CD4-positive, alpha-beta T cell treated with Interleukin-4 for 1 hour (primary cell): Measurements from ENCODE around the gene PABPC1L.
"Not testable (repeated sequence)": the region's sequence is repeated elsewhere in the genome, so short reads cannot be mapped to it uniquely, and the experiment has no call there.

Source experiments
- DNase-seq, 2 donors: peaks; one replicate each; pipeline ENCODE4 v3.0.0-alpha.2; 2020 to 2022

Gene PABPC1L

DNA sequence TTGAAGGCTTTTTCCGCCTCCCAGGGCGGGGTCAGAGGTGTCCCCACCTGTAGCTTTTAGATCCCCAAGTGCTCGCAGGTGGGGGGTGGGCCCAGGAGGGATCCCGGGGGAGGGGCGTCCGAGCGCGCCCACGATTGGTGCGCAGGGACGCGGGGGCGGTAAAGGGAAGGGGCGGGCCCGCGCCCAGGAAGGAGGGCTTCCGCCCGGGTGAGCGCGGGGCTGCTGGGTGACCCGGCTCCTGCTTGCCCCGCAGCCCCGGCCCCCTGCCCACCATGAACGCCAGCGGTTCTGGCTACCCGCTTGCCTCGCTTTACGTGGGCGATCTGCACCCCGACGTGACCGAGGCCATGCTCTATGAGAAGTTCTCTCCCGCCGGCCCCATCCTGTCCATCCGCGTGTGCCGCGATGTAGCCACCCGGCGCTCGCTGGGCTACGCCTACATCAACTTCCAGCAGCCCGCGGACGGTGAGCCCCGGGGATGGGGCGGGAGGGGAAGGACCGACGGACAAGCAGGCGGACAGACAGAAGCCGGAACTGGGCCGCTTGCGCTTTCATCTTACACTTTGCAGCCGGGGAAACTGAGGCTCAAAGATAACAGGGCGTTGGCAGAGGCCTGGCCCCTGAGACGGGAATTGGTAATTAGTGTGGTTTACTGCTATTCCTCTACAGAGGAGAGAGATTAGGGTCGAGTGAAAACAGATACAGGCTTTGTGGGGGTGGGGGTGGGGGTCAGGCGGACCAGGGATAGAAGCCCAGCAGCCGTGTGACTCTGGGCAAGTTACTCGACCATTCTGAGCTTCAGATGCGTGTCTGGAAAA, at the start of gene PABPC1L:
TSS of gene PABPC1L (plus strand) at position 189 of the 818 bp plus-strand sequence. CDS start at position 273, 84 bp downstream.
- peak; percentile 77 to 79 for DNase-seq

DNA sequence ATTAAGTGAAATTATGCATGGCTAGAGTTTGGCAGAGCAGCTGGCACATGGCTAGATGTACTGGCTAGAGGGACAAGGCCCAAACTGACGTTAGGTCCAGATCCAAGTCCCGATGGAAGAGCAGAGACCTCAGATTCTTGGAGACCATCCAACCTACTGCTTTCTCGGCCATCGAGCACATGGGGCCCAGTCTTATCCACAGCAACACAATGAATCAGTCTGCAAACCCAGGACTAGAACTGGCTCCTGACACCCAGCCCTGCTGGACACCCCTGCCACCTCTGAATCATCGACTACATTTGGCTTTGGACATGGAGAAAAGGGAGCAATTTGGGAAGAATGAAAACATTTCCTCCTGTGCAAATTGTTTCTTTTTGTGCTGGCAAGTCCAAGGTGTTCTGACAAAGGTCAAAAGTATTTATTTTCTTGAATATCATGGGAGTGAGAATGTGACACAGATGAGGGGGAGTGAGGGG, 48.3 kb upstream of the PABPC1L start:
- no peak for DNase-seq

DNA sequence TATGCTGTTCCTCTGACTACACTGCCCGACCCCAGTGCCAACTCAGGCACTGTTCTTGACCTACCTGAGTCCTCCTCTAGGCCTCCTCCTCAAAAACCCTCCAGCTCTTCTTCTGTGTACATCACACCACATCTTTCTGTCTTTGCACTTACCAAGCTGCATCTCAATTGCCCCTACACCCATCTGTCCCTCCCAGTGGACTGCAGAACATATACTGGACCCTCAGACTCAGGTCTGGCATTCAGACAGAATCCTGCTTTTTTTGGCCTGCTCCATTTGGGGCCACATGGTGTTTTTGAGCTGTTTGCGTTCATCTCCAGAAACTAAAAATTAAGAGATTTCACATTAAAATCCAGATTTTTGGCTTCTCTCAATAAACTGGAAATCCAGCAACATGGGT, 47.6 kb upstream of the PABPC1L start:
- no peak for DNase-seq

DNA sequence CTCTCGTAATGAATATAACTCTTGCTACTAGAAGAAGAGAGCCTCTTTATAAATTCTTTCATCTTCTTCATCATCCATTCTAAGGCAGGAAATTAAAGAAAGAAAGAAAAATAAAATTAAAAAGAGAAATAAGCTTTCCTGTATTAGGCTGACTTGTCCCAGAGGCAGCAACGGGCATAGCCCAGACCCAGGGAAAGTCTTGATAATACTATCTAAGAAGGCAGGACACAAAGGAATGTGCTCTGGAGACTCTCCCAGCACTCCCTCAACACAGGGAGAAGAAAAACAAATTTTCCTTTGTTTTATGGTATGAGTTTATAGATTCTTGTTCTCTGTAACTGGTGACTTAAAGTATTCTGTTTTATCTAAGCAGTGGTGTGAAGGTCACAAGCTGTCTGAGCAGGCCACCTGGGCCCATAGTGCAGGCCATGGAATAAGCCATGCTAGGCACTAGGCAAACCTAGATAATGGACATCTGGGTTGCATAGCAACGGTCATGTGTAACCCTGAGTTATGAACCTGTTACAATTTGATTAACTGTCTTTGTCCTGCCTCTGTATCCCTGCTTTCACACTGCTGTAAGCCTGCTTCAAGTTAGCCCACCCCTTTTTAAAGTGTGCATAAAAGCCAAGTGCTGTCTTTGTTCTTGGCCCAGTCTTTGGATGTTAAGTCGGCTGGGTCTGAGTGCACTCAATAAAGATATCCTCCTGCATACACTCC, 46.3 kb upstream of the PABPC1L start:
- DNase-seq = not testable (repeated sequence)

DNA sequence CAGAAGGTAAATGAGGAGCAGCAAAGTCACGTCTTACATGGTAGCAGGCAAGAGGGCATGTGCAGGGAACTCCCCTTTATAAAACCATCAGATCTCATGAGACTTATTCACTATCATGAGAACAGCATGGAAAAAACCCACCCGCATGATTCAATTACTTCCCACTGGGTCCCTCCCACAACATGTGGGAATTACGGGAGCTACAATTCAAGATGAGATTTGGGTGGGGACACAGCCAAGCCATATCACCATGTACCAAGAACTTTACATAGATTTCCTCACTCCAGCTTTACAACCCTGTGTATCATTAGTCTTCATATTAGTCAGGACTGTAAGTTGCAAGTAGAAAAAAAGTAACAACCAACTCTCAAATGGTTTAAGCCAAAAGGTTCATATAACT, 45.4 kb upstream of the PABPC1L start:
- DNase-seq = not testable (repeated sequence)

DNA sequence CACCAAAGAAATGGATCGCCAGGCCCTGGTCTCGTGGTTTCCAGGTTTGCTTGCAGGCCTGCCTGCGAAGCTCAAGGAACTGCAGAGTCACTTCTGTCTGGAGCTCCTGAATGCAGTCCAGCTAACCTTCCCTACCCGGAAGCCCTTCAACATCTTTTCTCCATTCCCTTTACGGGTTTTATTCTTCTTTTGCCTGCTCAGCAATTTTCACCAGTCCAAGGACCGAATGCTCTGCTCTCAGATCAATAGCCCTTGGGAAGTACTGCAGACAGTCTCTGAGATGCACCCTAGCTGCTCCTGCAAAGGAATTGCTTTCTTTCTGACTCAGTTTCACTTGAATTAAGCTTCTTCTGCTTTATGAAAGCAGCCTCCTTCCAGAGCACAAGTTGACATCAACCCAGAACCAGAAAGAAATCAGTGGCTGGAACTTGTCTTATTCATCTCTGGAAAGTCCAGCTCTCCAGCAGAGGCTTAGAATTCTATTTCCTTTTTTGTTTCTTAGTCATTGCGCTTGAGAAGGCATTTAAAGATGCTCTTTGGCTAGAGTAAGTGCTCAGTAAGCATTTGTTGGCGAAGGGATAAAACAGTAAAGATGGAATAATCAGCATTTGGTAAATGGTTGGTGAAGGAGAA, 43.0 kb upstream of the PABPC1L start:
- DNase-seq = no peak

DNA sequence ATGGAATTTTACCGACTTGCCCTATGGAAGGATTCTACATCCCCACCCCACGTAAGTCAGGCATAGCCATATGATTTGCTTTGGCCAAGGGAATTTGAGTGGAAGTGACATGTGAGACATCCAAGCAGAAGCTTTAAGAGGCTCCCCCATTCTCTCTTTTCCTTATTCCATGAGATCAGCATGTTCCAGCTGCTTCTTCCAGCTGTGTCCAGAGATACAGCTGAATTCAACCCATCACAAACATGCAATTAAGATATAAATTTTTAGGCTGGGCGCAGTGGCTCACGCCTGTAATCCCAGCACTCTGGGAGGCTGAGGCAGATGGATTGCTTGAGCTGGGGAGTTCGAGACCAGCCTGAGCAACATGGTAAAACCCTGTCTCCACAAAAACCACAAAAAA, 40.4 kb upstream of the PABPC1L start:
- DNase-seq = no peak

DNA sequence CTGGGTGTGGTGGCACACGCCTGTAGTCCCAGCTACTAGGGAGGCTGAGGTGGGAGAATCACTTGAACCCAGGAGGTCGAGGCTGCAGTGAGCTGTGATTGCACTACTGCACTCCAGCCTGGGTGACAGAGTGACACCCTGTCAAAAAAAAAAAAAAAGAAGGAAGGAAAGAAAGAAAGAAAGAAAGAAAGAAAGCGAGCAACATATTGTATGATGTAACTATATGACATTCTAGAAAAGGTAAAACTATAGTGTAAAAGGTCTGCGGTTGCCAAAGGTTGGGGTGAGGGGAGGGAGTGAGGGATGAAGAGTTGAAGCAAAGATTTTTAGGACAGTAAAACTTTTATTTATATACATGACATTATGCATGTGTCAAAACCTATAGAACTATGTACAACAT, 27.5 kb upstream of the PABPC1L start:
- DNase-seq = not testable (repeated sequence)

DNA sequence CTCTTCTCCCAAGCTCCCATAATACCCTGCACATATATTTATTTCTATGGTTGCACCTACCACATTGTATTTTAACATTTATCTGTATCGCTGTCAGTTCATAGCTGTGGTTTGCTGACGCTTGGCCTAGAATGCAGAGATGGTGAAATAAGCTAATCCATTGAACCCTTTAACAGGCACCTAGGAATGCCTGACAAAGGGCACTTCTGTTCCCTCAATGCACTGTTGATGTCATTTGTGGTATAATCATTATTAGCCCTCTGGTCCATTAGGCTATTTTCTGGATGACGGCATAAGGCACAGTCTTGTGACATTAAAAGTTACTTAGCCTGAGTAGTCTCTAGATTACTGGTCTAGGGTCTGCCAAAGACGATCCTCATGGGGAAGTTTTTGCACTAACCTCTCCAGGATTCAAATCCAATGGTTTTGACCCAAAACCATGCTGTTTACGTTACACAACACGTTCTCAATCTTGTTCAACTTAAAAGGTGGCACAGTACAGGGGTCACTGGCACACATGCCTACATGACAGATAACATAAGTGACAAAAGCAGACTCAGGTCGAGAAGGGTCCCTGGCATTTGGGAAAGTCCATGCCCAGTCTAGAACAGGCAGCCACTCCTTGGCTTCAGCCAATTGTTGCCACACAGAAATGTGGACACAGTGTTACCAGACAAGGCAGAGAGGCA, 26.5 kb upstream of the PABPC1L start:
- no peak for DNase-seq

DNA sequence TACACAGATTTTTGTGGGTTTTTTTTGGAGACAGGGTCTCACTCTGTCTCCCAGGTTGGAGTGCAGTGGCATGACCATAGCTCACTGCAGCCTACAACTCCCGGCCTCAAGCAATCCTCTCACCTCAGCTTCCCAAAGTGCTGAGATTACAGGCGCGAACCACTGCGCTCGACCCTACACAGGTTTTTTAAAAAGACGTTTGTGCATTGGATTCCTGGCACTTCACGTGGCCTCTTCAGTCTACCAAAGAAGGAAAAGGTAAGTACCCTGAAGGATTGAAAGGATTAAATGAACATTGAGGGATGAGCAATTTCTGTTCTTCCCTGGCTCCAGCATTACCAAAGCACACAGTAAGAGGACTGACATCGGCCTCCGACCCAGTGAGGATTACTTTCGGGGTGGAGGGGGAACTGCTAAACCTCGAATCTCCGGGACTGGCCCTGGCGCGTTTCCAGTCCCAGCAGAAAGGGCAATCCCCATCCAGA, 24.9 kb upstream of the PABPC1L start:
- DNase-seq = no peak

DNA sequence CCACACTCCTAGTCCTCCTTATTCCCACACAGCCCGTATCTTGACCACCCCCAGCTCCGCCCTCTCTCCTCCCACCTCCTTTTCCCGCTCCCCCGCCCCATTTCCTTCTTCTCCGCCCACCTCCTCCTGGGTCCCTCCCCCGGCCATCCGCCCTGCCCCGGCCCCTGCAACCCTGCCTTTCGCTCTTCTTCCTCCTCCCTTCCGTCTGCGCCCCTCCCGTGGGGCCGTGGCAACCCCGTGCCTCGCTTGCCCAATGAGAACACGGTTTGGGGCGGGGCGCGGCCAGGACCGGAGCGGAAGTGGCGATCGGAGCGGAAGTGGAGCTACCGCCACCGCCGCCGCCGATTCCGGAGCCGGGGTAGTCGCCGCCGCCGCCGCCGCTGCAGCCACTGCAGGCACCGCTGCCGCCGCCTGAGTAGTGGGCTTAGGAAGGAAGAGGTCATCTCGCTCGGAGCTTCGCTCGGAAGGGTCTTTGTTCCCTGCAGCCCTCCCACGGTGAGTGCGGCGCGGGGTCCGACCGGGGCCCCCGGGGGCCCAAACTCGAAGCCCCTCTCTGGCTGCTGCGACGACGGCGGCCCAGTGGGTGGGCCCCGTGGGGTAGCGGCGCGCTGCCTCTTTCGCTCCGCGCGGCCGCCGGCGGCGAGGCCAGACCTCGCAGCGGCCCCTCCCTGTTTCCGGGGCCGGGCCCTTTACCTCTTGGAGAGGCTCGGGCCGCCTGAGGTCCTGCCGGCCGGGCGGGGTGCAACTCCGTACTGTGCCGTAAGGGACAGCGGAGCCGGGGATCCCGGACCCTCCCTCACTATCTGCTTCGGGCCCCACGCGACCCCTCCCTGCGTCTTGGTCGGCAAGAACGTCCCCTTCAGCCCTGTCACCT, 24.2 kb upstream of the PABPC1L start, which contains the start of gene YWHAB:
TSS of gene YWHAB (plus strand) at position 314 of the 874 bp plus-strand sequence. CDS start 15,829 bp downstream, outside the sequence.
- DNase-seq = peak; percentile 97

DNA sequence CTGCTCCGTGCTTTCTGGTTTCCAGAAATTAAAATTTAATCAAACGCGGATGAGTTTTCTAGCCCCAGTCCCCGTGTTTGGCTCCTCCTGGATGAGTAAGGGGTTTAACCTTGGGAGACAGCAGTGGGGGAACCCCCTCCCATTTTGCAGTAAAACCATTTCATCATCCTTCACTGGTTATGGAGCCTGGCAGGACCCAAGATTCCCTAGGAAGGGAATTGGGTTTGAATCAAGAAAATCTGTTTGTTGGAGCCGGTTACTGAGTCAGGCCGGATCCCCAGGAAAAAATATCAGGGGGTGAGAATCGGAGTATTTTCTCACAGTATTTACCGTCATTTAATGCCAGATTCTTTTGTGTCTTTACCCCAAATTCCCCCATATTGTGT, 23.6 kb upstream of the PABPC1L start:
- DNase-seq = no peak

DNA sequence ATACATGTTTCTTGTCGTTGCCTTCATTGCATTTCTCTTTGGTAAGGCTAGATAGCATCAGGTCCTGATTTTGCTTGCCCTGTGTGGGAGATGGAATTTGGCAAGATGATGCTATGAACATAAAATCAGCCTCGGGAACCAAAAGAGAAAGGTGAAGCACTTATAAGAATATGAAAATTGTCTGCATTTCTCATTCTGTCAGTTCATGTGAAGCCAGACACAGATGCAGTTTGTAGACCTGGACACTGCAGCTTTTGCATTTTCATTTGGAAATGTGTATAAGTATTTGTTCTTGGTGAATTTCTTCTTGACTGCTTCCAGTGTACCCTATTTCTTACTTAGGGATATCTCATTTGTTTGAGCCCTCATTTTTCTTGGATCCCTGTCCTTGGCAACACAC, 23.0 kb upstream of the PABPC1L start:
- DNase-seq = no peak

DNA sequence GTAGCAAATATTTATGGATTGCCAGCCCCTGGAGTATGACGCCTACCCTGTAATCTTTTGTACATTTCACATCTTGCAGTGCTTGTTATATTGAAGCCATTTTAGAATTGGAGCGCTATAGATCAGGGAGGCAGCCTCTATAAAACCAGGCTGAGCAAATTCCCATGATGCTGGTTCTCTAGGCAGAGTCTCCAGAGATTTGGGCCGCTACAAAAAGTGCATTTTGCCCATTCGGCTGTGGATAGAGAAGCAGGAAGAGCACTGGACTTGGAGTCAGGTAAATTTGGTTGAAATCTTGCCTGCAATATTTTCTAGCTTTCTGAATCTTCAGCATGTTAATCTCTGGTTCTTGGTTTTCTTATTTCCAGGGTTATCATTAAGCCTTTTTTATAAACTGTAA, 22.4 kb upstream of the PABPC1L start:
- DNase-seq = no peak

DNA sequence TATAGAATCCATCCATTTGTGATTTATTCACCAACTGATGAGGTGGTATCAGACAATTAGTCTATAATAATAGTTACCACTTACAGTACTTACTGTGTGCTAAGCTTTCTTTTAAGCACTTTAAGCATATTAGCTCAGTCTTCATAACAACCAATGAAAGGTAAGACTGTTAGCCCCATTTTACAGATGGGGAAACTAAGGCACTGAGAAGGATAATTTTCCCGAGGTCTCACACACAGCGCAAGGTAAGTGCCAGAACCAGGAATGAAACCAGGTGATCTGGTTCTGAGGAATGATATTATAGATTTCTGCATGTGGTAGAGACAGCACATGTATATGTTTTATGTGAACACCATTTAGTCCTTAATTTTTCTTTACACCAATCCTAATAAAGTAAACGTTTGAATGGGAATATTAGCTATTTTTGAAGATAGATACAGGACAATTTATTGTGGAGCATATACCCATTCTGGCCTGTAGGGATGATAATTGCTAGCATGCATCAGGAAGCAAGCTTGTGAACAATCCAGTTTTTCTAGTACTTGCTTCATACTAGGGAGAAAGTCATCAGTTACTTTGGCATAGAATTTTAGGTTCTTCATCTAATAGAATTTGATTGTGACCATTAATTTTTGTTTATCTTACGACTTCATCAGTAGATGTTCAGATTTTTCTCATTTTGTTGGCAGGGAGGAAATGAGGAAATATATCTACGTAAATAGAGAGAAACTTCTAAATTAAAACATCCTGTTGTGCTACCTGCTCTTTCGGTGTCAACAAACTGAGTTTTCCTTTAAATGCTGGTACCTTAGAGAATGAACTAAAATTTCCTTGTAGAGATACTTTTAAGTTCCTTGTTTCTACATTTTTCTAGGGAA, 21.4 kb upstream of the PABPC1L start:
- DNase-seq = peak in 1 of 2 donors; percentile 35

DNA sequence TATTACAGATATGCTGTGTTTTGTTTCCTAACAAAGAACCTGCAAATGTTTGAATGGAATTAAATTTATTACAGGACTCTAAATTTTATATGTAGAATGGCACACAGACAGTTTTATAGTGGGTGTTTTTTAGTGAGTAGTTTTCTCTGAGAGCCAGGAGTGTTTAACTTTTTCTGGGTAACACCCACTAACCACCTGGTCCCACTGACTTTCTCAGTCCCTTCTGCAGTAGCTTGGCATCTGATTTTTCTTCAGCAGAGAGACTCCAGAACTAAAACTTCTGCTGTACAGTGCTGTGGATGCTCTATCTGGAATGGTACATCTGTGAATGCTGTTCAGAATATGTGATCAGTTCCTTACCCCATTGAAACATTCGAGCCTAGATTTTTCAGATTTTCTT, 18.0 kb upstream of the PABPC1L start:
- DNase-seq = no peak

DNA sequence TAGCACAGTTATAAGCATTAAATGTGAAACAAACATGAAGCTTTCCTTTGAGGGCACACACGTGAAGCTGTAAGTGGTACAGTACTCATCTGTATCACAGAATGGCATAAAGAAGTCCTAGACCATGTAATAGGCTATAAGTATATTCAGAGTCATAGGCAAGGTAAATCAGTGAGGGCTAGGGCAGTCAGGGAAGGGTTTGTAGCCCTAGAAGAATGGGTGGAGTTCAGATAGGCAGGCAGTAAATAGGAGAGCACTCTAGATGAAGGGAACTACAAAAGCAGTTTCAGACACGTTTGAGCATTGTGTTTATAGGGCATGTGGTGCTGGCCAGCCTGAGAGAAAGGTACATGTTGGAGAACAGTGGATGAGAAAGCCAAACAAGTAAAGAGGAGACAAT, 14.9 kb upstream of the PABPC1L start:
- no peak for DNase-seq

DNA sequence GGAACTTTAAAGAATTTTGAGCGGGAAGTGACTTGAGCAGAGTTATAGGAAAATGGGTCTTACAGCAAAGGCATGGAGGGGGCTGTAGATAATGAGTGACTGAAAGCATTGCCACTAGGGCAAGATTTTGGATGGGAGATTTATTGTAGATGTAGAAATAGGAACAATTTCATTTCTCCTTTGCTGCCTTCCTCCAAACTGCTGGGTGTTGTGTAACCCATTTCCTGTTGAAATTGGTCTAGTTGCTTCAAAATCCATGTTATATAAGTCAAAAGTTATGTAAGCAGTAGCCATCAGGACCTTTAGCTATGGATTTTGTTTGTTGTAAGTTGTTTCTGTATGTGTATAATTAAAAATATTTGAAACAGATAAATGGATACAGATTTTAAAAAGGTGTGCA, 13.3 kb upstream of the PABPC1L start:
- no peak for DNase-seq

DNA sequence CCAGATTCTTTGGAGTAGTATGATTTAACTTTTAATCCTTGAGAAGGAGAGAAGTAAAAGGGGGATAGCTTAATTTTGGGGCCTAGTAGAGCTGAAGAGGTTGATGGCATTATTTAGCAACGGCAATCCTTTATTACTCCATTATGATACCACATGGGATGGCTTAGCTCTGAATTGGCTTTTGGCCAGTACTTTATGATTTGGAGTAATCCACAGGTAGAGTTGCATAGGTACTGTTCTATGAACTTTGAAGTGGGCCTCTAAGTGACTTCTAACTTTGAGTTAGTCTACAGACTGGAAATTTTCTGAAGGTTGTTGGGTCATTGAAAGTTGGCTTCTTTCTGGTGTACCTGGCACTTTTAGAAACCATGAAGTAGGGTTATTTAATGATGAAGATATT, 12.7 kb upstream of the PABPC1L start:
- no peak for DNase-seq

DNA sequence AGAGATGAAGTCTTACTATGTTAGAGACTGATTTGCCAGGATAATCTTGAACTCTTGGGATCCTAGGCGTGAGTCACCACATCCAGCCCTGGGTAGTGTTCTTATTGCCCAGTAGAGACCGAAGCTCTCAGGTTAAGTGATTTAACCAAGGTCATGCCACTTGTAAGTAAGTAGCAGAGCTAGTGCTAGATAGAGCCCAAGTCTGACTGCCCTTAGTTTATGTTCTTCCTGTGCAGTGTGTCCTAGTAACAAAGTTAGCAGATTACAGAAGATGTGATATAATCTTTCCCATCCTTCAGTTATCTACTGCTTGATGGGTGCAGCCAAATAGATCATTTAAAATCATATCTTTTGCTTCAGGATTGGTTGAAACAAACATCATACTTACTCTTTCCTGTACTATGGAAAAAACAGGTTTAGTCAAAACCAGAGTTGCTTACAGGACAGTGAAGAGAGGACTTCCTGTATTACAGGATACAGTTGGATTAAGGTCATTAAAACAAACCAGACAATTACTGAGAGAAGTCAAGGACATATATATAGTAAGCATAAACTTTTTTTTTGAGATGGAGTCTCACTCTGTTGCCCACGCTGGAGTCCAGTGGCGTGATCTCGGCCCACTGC, 9.5 kb upstream of the PABPC1L start:
- no peak for DNase-seq
